Stimulated activated CD8-positive, alpha-beta memory T cell treated with anti-CD3 and anti-CD28 coated beads, Interleukin-15, amount 100 ng/mL, for 4 hours (primary cell): ENCODE data around the gene ASPSCR1.

Source experiments
- DNase-seq, 2 donors: peaks; one replicate each; pipeline ENCODE4 v3.0.0-alpha.2; 2020; ENCODE audit warnings: low read depth in 2 of 2

ASPSCR1 gene

DNA sequence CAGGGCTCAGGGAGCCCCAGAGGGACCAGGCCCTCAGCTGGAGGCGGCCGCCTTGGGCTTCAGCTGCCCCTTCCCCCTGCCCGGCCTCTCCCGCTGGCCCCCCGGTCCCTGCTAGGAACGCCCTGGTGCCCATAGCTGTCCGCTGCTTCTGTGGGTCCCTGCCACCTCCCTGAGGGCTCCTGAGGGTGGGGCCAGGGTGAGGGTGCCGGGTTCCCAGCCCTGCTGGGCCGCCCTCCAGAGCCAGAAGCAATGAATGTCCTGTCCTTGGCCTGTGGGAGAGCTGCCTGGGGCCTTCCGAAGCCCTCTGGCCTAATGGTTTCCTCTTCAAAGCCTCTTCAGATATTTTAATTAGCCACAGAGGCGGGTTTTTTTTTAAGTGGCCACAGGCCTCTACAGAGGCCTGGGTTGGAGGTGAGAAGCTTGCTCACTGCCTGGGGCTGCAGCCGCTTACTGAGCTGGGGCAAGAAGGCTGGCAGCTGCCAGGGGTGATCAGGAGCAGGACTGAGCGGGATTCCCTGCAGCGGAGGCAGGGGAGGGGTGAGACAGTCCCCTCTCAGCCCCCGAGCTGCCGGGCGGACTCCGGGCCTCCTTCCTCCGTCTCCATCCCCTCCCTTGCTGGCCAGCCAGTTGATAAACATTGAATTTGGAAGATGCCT, 35.3 kb downstream of the ASPSCR1 start:
- DNase-seq, result no peak

- DNase-seq, result no peak
Observed at GRCh38 chr17:82013341-82013740, 35.9 kb downstream of the ASPSCR1 start.

DNA sequence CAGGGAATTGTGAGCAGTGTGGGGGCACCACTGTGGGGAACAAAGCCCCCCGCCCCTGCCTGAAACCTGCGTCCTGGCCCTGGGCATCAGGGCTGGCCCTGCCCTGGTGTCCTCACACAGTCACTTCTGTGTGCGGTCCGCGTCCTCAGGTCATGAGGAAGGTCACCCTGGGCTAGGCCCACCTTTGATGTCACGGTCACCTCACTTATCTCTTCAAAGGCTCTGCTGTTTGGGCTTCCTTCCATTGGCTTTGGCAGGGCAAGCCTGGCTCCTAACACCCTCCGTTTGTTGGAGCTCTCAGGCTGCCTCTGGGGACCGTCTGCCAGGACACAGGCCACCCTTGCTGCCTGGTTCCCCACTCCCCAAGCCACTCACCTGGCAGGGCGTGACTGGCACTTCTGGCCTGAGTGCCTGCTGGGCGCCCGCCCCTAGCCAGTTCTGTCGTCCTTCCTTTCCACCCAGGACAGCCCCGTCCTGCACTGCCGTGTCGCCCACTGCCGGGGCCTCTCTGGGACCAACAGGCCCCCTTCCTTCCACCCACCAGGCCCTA, 36.4 kb downstream of the ASPSCR1 start:
- DNase-seq, result no peak

DNA sequence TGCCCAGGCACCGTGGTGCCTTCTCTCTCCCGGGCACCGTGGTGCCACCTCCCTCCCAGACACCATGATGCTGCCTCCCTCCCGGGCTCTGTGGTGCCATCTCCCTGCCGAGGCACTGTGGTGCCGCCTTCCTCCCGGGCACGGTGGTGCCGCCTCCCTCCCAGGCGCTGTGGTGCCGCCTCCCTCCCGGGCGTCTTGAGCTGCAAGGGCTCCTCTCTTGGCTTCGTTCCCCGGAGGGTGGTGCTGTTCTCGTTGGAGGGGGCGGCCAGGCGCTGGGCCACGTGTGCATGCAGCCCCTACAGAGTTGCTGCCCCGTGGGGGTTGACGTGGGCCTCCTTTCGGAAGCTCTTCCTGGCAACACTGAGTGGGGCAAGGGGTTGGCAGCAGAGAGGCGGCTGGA, 37.0 kb downstream of the ASPSCR1 start:
- no peak for DNase-seq

GRCh38 chr17:82014971-82015310, 37.5 kb downstream of the ASPSCR1 start:
- no peak for DNase-seq

DNA sequence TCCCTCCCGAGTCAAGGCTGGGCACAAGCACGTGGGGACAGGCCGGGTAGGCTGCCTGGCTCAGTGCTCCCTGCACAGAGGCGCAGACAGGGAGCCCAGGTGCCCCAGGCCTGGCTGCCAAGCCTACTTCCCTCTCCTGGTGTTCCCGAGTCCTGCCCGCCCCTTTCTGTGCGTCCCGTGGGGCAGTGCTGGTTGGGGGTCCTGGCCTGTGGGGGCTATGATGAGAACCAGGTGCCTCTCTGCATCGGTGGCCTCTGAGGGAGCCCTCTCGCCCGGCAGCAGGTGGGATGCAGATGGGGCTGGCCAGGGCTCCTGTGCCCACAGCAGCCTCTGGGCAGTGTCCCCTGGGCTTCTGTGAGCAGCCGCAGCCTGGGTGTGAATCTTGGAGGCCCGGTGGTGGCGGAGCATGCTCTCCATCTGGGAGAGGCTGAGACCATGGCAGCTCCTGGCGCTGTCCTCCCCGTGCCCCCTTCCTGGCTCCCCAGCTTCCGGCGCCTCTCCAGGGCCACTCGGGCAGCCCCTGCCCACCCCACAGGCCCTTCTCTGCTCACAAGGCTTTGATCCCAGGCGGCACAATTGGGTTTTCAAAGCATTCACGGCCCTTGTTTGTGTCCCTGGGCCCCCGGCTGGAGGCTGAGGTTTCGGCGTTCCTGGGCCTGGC, 38.0 kb downstream of the ASPSCR1 start:
- no peak for DNase-seq

- no peak for DNase-seq
Observed at GRCh38 chr17:82016061-82016874, 38.8 kb downstream of the ASPSCR1 start.

DNA sequence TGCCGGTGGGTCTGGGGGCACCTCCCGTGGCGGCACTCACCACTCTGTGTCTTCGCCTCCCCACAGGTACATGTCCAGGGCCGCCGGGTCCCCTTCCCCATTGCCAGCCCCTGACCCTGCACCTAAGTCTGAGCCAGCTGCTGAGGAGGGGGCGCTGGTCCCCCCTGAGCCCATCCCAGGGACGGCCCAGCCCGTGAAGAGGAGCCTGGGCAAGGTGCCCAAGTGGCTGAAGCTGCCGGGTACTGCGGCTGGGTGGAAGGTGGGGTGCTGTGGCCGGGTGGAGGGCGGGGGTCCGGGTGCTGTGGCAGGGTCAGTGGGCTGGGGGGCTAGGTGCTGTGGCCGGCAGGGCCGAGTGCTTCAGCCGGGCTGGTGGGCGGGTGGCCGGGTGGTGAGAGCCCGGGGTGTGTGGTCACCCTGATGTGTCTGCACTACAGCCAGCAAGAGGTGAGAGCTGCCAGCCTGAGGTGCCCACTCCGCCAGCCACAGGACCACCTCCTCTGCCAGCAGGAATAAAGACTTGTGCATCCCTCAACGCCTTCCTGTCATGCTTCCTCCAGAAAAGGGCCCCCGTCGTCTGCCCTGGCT, 39.5 kb downstream of the ASPSCR1 start:
- no peak for DNase-seq

DNA sequence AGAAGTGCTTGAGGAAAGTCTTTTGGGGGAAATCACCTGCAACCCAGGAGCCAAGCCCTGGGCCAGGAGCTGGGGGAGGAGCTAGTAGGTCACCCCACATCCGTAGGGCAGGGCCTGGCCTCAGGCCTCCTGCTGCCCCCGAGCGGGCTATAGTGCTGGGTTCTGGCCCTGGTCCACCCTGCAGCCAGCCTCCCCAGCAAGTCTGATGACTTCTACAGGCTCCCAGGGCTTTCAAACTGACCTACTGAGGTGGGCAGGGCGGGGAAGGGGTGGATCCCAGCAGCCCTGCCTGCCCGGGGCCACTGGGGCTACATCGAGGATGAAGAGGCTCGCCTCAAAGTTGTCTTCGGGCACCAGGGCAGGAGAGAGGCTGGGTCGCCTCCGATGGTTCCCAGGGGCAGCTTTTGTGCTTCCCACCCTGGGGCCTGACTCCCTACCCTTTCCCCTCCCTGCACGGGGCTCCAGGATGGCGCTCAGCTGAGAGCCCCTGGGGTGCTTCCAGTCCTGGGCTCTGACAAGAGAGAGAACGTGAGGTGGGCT, 40.3 kb downstream of the ASPSCR1 start:
- no peak for DNase-seq

DNA sequence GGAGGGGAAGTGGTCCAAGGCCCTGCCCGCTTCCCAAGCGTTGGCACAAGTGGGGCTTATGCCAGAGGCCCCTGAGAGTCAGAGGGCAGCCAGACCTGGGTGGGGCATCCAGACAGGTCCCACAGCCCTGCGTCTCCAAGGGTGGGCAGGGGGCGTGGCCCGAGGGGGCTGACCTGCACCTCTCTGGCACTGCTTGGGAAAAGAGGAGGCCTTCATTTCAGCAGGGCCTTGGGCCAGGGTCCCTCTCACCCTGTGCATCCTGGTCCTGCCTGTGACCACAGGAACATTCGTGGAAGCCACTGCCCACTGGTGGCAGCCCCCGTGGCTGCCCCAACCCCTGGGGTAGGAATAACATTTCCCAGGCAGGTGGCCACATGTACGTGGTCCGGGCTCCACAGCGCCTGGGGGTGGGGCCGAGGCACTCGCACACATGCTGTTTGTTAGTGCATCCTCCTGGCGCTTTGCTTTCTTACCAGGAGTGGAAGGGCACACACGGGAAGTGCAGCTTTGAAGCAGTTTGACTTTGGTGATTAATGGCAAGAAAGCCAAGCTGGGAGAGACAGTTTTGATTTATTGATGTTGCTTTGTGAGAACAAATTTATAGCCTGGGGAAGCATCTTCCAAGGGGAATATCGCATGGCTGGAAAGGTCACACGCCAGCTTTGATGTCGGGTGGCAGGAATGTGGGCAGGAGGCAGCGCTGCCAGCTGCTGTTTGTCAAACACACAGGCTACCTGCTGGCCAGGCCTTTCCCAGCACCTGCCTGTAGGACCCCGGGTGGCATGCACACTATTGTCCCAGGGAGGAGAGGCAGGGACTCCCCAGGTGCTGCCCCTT, 40.9 kb downstream of the ASPSCR1 start:
- DNase-seq, result no peak

- no peak for DNase-seq
Observed at GRCh38 chr17:82018989-82019689, 41.7 kb downstream of the ASPSCR1 start.

DNA sequence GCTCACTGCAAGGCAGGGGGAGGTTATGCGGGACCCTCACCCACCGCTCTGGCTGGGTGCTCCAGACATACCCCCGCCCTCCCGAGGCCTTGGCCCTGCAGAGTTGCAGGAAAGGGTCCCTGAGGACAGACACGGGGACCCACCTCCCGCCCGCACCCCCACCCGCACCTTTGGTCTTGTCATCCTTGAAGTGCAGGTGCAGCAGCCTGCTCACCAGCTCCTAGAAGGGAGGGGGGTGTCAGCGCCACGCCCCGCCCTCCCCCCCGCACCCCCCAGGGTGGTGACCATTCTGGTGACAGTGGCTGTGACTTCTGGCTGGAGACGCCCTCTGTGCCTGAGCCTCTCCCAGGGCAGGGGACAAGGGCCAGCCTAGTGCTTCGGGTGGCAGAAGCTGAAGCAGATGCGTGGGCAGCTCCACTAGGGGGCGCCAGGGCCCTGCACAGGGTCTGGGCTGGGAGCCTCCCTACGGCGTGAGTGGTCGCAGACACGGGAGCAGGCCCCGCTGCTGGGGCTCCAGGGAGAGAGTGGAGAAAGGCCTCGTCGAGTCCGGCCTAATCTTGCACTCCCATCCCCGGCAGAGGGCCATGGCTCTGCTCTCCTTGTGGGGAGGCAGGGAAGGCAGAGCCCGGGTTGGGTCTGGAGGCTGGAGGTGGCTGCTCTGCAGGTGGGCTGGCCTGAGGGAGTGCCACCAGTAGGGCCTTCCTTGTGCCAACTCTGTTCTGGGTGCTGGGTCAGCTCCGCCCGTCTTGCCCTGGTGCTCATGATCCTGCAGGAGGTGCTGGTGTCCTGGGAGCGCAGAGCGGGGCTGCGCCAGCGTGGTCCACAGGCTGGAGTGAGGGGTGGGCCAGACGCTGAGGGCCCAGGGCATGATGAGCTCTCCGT, 42.5 kb downstream of the ASPSCR1 start:
- no peak for DNase-seq

GRCh38 chr17:82020572-82021106, 43.2 kb downstream of the ASPSCR1 start:
- DNase-seq, result no peak

- DNase-seq, result no peak
Observed at GRCh38 chr17:82021107-82021899, 43.9 kb downstream of the ASPSCR1 start.

DNA sequence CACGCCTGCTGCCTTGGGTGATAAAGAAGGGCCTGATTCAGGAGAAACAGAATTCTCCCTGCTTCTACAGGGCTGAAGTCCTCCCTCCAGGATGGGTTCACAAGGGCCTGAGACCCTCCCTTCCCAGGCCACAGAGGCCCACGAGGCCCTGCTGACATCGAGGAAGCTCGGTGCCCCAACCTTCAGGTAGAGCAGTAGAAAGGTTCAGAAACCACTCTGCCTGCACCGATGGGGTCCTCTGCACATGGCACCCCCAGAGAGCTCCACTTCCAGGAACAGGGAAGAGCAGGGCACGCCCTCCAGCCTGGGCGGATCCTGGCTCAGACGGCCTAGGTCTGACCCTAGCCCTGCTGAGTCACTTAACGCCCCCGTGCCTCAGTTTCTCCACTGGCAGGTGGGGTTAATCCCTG, 44.5 kb downstream of the ASPSCR1 start:
- DNase-seq, result no peak

DNA sequence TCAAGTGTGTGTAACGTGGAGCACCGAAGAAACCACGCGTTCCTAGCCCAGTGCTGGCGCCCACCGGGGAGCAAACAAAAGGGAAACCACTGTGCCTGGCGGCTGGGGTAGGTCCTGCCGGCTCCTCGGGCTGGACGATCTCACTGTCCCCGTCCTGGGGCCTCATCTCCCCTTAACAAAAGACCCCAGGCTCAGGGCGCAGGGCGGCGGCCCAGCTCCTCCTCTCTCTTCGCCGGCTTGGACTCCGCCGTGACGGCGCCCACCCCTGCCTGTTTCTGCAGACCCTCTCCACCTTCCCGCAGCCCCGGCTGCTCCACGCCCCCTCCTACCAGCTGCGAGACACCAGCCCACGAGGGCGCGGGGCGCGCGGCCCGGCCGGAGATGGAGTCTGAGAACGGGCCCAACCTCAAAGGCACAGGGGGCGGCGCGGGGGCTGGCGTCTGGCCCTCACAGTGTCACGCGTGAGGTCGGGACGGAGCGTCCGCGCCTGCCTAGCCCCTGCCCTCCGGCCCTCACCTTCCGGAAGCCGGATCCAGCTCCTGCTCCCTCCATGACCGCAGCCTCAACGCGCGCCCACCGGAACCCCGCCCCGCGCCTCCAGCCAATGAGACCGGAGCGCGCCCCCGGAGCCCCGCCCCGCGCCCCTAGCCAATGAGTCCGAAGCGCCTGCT, 45.0 kb downstream of the ASPSCR1 start, which contains the start of gene CENPX:
Gene CENPX (minus strand): TSS at position 569 of the 671 bp plus-strand sequence. CDS start 17 bp downstream, at position 552.
- no peak for DNase-seq

GRCh38 chr17:82022981-82023446, 45.6 kb downstream of the ASPSCR1 start, which contains the start of gene LRRC45:
Gene LRRC45, plus strand, starts transcription at chr17:82023305. Its CDS starts 339 bp downstream, at chr17:82023644.
- peak; percentile 99 to 100 for DNase-seq
